B cell (primary cell): ENCODE data around the gene LRRC45. TPM values are rescaled to one million over a fixed set of nuclear protein-coding genes. Genes with fewer than 3 reads are reported as not detected.

Experiments used
- ATAC-seq: fragments of 200-7000 bp; cut with Tn5 transposase; one replicate; pipeline ENCODE4 v1.10.0; 2021; ENCODE audit warnings: low read depth, mild to moderate bottlenecking, moderate number of reproducible peaks, moderate library complexity
- CTCF ChIA-PET: fragments of 350-600 bp; sonication (Branson Sonifier 250); formaldehyde crosslinking; loops from one replicate; lab custom pipeline; 2021; ENCODE audit warnings: antibody characterized with exemption, inconsistent platforms; lab: Charles Lee
- POLR2A ChIA-PET: fragments of 350-600 bp; sonication (Branson Sonifier 250); formaldehyde crosslinking; loops from one replicate; lab custom pipeline; 2021; ENCODE audit warnings: antibody characterized with exemption; lab: Charles Lee
- DNase-seq: peaks from one replicate; pipeline ENCODE4 v3.0.0; 2013
- H2AFZ ChIP-seq: 2 replicates; pipeline ENCODE4 v1.6.1; 2012; ENCODE audit warnings: mild to moderate bottlenecking, low read depth, low read length; ENCODE audit not compliant: insufficient read depth, poor library complexity, severe bottlenecking
- H3K27ac ChIP-seq, 2 donors: 1 replicate in 1 of 2; 2 replicates in 1 of 2; pipeline ENCODE4 v1.5.1; 2012 to 2013; ENCODE audit warnings: low read length in 2 of 2, mild to moderate bottlenecking in 2 of 2, moderate library complexity in 1 of 2
- H3K27me3 ChIP-seq, 4 experiments: fragments of 200-600 bp in 1 of 4; sonication (generic) in 1 of 4; replicated peaks in 1 of 4; 1 replicate in 2 of 4; 2 replicates in 2 of 4; pipeline versions ENCODE4 v1.6.1 to v1.7.0; 2013 to 2016; ENCODE audit warnings: low read length in 3 of 4, mild to moderate bottlenecking in 2 of 4, mixed read lengths in 1 of 4, moderate library complexity in 1 of 4; ENCODE audit not compliant: insufficient read depth in 4 of 4, control insufficient read depth in 3 of 4; ENCODE audit errors: control extremely low read depth in 1 of 4
- H3K36me3 ChIP-seq, 2 experiments: replicated peaks in 1 of 2; 1 replicate in 1 of 2; 2 replicates in 1 of 2; pipeline versions ENCODE4 v1.6.1 to v1.7.1; 2013; ENCODE audit warnings: low read length in 1 of 2; ENCODE audit not compliant: insufficient read depth in 2 of 2, control insufficient read depth in 1 of 2; ENCODE audit errors: control extremely low read depth in 1 of 2, extremely low read depth in 1 of 2
- H3K4me1 ChIP-seq, 2 donors: fragments of 200-600 bp in 1 of 2; sonication (generic) in 1 of 2; 1 replicate in 1 of 2; 2 replicates in 1 of 2; pipeline versions ENCODE4 v1.5.1 to v1.6.1; 2013 to 2017; ENCODE audit warnings: low read length in 2 of 2; ENCODE audit not compliant: control insufficient read depth in 2 of 2, insufficient read depth in 2 of 2
- H3K4me2 ChIP-seq: replicated peaks from 2 replicates; pipeline ENCODE3; 2012; ENCODE audit warnings: mild to moderate bottlenecking, low read depth, low read length; ENCODE audit not compliant: poor library complexity, severe bottlenecking
- H3K4me3 ChIP-seq, 5 experiments: fragments of 200-600 bp in 1 of 5; sonication (generic) in 1 of 5; 1 replicate in 3 of 5; 2 replicates in 2 of 5; pipeline versions ENCODE4 v1.5.1 to v1.7.0; 2011 to 2016; ENCODE audit warnings: low read length in 4 of 5, mild to moderate bottlenecking in 4 of 5, low read depth in 2 of 5, control low read depth in 1 of 5, moderate library complexity in 1 of 5; ENCODE audit not compliant: insufficient read depth in 1 of 5; ENCODE audit errors: control extremely low read depth in 1 of 5, extremely low read depth in 1 of 5
- H3K79me2 ChIP-seq: fragments of 200-600 bp; sonication (generic); one replicate; pipeline ENCODE4 v1.6.0; 2016; ENCODE audit warnings: low read length; ENCODE audit not compliant: control insufficient read depth, insufficient read depth
- H3K9ac ChIP-seq: fragments of 200-600 bp; sonication (generic); 2 replicates; pipeline ENCODE4 v1.6.1; 2017; ENCODE audit warnings: mild to moderate bottlenecking, low read length, moderate library complexity
- H3K9me3 ChIP-seq, 3 donors: one replicate each; pipeline versions ENCODE4 v1.6.1 to v1.7.1; 2013; ENCODE audit warnings: low read length in 2 of 3; ENCODE audit not compliant: control insufficient read depth in 2 of 3, insufficient read depth in 1 of 3; ENCODE audit errors: control extremely low read depth in 1 of 3
- H4K20me1 ChIP-seq: 2 replicates; pipeline ENCODE4 v1.6.0; 2012; ENCODE audit warnings: mild to moderate bottlenecking, low read length; ENCODE audit not compliant: insufficient read depth, control insufficient read depth, poor library complexity, severe bottlenecking
- H3K27ac Mint-ChIP-seq: one replicate; pipeline ENCODE4 v1.8.0; 2021; ENCODE audit warnings: mixed read lengths
- H3K27me3 Mint-ChIP-seq: one replicate; pipeline ENCODE4 v1.8.0; 2021; ENCODE audit warnings: mixed read lengths
- H3K4me1 Mint-ChIP-seq: one replicate; pipeline ENCODE4 v1.8.0; 2021; ENCODE audit warnings: mixed read lengths
- H3K4me3 Mint-ChIP-seq: one replicate; pipeline ENCODE4 v1.8.0; 2021; ENCODE audit warnings: mixed read lengths
- H3K9me3 Mint-ChIP-seq: one replicate; pipeline ENCODE4 v1.8.0; 2022; ENCODE audit warnings: mixed read lengths; ENCODE audit not compliant: insufficient read depth
- EZH2 ChIP-seq: IDR thresholded peaks from 2 replicates; pipeline ENCODE4 v1.6.1; 2012; ENCODE audit warnings: borderline replicate concordance, low read depth, mild to moderate bottlenecking, moderate library complexity, low read length; ENCODE audit not compliant: insufficient read depth, poor library complexity, severe bottlenecking
- WGBS: methylation state at CpG from one replicate; pipeline ENCODE4 v1.1.5; 2013; ENCODE audit warnings: missing lambda C conversion rate; ENCODE audit not compliant: insufficient coverage; 5-methylcytosine and 5-hydroxymethylcytosine counted together
- intact Hi-C: fragments of 100-400 bp; cut with micrococcal nuclease; formaldehyde crosslinking; loops from one replicate; pipeline ENCODE4 v1.10.0; 2022
- polyA plus RNA-seq: library from polyadenylated mRNA; depleted of rRNA; stranded (reverse); fragments of >200 nt; gene quantifications from 2 replicates; pipeline ENCODE4 v1.2.3, GENCODE V29; 2012
- total RNA-seq, 2 donors: library from RNA; stranded (reverse); fragments of 120-200 nt in 1 of 2; gene quantifications; 1 replicate in 1 of 2; 2 replicates in 1 of 2; pipeline versions ENCODE4 v1.2.3 to v1.2.4, GENCODE V29; 2013 to 2022
- TF ChIP-seq, protein P1 (sequence below): fragments of 200-600 bp; IDR thresholded peaks from one replicate; pipeline ENCODE4 v1.8.0; 2022; ENCODE audit warnings: antibody characterized with exemption, mild to moderate bottlenecking

LRRC45 gene
- total and polyA plus RNA-seq, 2 donors (not counting 1 experiment from before 2014, with no cell fraction given): 19.4 to 19.6 TPM

DNA sequence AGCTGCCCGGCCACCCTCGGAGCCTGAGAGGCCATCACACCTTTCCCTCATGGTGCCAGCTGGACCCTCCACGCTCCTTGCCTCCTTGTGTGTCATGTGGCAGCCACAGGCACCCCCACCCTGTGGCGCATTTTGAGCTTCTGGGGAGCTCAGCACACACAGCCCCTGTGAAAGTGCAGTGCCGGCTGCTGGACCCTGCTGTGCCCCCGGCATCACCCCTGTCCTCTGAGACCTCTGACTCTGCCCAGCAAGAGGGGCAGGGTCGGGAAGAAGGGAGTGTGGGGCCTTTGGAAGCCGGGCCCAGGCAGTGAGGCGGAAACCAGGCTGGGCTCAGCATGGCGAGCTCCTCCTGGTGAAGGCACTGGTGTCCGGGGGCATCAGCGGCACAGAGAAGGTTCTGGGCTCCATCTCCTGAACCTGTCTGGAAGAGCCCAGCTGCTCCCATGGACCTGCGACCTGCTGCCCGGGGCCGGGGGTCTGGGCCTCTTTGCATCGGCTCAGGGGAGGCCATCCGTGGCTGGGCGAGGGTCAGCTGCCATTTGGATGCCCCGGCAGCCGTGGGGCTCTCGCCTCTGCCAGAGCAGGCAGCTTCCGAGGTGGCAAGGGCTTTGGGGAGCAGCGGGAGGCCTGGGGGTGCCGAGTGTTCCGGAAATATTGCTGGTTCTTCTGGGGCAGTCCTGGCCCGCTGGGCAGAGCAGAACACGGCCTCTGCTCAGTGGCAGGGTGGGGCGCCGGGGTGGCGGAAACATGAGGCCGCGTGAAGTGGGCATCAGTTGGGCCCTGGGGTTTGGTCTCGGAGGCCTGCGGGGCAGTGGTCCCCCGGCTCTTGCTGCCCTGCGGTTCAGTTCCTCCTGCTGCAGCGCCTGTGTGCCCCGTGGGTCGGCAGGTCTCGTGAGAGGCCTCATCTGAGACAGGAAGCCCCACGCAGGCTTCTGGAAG lies 18.3 kb upstream of the LRRC45 start:
- WGBS: 80% methylated on average over 41 of the region's 41 CpGs
- Histone ChIP-seq H3K27me3 (no peaks in the 10 kb centered on the region), H3K4me3 (no peak overlapping the region), H3K79me2 (peaks cover 3% of the 10 kb centered on the region), H3K4me1 (no peaks in the 10 kb centered on the region), H2AFZ (no peak overlapping the region), H3K4me2 (no peak overlapping the region), H3K9me3 (no peaks in the 10 kb centered on the region), H3K36me3 (peaks cover 0 to 2% of the 10 kb centered on the region in 2 experiments), H4K20me1 (peaks cover 5% of the 10 kb centered on the region), H3K27ac (no peak overlapping the region), H3K9ac (no peak overlapping the region)
- Mint-ChIP-seq H3K4me3 (no peak overlapping the region), H3K9me3 (no peaks in the 10 kb centered on the region), H3K27me3 (no peaks in the 10 kb centered on the region), H3K27ac (no peak overlapping the region), H3K4me1 (no peaks in the 10 kb centered on the region)
- TF ChIP-seq EZH2: no peak
- TF ChIP-seq, protein P1, sequence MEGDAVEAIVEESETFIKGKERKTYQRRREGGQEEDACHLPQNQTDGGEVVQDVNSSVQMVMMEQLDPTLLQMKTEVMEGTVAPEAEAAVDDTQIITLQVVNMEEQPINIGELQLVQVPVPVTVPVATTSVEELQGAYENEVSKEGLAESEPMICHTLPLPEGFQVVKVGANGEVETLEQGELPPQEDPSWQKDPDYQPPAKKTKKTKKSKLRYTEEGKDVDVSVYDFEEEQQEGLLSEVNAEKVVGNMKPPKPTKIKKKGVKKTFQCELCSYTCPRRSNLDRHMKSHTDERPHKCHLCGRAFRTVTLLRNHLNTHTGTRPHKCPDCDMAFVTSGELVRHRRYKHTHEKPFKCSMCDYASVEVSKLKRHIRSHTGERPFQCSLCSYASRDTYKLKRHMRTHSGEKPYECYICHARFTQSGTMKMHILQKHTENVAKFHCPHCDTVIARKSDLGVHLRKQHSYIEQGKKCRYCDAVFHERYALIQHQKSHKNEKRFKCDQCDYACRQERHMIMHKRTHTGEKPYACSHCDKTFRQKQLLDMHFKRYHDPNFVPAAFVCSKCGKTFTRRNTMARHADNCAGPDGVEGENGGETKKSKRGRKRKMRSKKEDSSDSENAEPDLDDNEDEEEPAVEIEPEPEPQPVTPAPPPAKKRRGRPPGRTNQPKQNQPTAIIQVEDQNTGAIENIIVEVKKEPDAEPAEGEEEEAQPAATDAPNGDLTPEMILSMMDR: no peak
- DNase-seq (no peak), ATAC-seq (no peak)
- CTCF ChIA-PET: no interaction called here
- intact Hi-C loops: no loop called here
- POLR2A ChIA-PET: no interaction called here

DNA sequence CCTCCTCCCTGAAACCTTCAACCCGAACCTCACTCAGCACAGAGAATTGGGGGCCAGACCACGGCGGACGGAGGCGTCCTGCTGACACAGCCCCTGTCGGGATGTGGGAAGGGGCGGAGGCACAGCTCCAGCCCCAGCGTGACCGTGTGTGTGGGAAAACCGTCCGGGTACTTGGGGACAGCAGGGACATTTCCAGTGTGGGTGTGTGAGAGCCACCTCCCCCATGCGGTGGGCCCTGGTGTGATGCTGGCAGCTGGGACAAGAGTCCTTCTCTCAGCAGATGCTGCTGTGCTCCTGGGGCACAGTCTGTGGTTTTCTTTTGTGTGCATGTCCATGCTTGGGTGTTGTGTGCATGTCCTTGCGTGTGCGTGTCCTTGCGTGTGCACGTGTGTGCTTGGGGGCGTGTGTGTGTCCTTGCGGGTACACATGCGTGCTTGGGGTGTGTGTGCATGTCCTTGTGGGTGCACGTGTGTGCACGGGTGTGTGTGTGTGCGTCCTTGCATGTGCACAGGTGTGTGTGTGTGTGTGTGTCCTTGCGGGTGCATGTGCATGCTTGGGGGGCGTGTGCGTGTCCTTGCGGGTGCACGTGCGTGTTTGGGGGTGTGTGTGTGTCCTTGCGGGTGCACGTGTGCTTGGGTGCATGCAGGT lies 17.3 kb upstream of the LRRC45 start:
- DNase-seq (no peak), ATAC-seq (no peak)
- intact Hi-C loops: no loop called here
- Mint-ChIP-seq H3K4me3 (no peak overlapping the region), H3K9me3 (no peaks in the 10 kb centered on the region), H3K27ac (no peak overlapping the region), H3K27me3 (no peaks in the 10 kb centered on the region), H3K4me1 (no peaks in the 10 kb centered on the region)
- H3K4me1 ChIP-seq: no peaks in the 10 kb centered on the region
- peaks cover 3% of the 10 kb centered on the region for H3K79me2 ChIP-seq
- H3K9me3 ChIP-seq: no peaks in the 10 kb centered on the region
- H3K36me3 ChIP-seq: peaks cover 0 to 2% of the 10 kb centered on the region in 2 experiments
- H2AFZ ChIP-seq: no peak overlapping the region
- 95% methylated on average over 26 of the region's 30 CpGs for WGBS
- TF ChIP-seq, protein P1: no peak
- no peak for TF ChIP-seq EZH2
- no peaks in the 10 kb centered on the region for H4K20me1 ChIP-seq
- H3K4me2 ChIP-seq: no peak overlapping the region
- CTCF ChIA-PET: no interaction called here
- POLR2A ChIA-PET: no interaction called here
- H3K27ac ChIP-seq: no peak overlapping the region
- no peaks in the 10 kb centered on the region for H3K27me3 ChIP-seq
- H3K9ac ChIP-seq: no peak overlapping the region
- H3K4me3 ChIP-seq: no peak overlapping the region
